ENCODE data around the gene ZNF628.

ZNF628 gene

DNA sequence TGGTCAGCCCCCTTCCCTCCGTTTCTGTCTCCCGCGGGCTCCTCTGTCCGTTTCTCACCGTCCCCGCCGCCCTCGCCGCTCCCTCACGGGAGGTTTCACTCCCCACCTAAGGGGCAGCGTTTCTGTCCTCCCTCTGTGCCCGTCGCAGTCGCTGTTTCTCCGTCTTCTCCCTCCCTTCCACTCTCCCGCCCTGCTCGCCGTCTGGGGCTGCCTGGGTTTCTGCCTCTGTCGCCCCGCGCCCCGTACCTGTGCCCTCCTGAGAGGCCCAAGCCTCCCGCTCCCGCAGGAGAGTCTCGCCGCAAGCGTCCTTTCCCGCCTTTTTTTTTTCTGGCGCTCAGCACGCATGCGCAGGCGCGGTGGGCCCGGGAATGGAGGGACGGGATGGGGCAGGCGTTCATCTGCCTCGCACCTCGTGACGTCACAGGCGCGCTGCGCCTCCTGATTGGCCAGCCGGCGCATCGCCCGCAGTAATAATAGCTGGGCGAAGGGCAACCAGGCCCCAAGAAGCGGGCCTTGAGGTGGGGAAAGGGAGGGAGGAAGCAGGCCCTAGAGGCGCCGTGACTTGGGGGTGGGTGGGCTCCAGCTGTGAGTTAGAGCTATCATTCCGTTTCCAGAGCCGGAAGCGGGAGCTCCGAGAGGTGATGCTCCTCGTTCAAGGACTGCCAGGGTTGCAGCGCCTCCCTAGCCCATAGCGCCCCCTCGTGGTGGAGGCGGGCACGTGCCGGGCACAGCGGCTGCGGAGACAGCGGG is 27.3 kb downstream of the ZNF628 start:
- peak; percentile 95 for ATAC-seq
- TF ChIP-seq ZFP3 (CRISPR knock-in tag; IDR thresholded peaks at IDR 0.05) (no peak), BACH2 (CRISPR knock-in tag; IDR thresholded peaks at IDR 0.05; ENCODE audit: borderline replicate concordance) (no peak), ZFP30 (CRISPR knock-in tag; IDR thresholded peaks at IDR 0.05) (no peak), ZNF565 (CRISPR knock-in tag; conservative IDR thresholded peaks at IDR 0.05; ENCODE audit: low read depth) (no peak), CSDC2 (CRISPR knock-in tag; IDR thresholded peaks at IDR 0.05) (no peak), ESRRG (CRISPR knock-in tag; IDR thresholded peaks at IDR 0.05) (no peak), GLIS3 (CRISPR knock-in tag; IDR thresholded peaks at IDR 0.05) (no peak), TCF4 (CRISPR knock-in tag; IDR thresholded peaks at IDR 0.05; ENCODE audit: borderline replicate concordance) (no peak), ARNTL (CRISPR knock-in tag; IDR thresholded peaks at IDR 0.05; ENCODE audit: borderline replicate concordance, low read depth) (no peak), ISL1 (CRISPR knock-in tag; IDR thresholded peaks at IDR 0.05) (no peak)
- TF ChIP-seq, protein P1, sequence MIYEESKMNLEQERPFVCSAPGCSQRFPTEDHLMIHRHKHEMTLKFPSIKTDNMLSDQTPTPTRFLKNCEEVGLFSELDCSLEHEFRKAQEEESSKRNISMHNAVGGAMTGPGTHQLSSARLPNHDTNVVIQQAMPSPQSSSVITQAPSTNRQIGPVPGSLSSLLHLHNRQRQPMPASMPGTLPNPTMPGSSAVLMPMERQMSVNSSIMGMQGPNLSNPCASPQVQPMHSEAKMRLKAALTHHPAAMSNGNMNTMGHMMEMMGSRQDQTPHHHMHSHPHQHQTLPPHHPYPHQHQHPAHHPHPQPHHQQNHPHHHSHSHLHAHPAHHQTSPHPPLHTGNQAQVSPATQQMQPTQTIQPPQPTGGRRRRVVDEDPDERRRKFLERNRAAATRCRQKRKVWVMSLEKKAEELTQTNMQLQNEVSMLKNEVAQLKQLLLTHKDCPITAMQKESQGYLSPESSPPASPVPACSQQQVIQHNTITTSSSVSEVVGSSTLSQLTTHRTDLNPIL (CRISPR knock-in tag; IDR thresholded peaks at IDR 0.05; ENCODE audit: low read depth), result no peak

DNA sequence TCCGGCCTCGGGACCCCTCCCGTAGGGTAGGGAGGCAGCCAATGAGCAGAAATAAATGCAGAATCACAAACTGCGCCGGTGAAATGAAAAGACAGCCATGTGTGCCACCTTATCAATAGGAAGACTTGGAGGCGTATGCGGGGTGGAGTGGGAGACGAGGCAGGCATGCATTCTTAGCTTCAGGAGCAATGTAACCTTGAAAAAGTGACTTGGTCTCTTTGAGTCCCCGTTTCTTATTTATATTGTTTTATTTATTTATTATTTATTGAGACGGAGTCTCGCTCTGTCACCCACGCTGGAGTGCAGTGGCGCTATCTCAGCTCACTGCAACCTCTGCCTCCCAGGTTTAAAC is 27.8 kb downstream of the ZNF628 start:
- TF ChIP-seq TCF4 (CRISPR knock-in tag; IDR thresholded peaks at IDR 0.05; ENCODE audit: borderline replicate concordance) (no peak), ZNF70 (CRISPR knock-in tag; IDR thresholded peaks at IDR 0.05) (no peak), BACH2 (CRISPR knock-in tag; IDR thresholded peaks at IDR 0.05; ENCODE audit: borderline replicate concordance) (no peak), SNAI2 (CRISPR knock-in tag; IDR thresholded peaks at IDR 0.05) (no peak), ZC3H10 (CRISPR knock-in tag; IDR thresholded peaks at IDR 0.05) (no peak), ZNF565 (CRISPR knock-in tag; conservative IDR thresholded peaks at IDR 0.05; ENCODE audit: low read depth) (no peak), TOX (CRISPR knock-in tag; IDR thresholded peaks at IDR 0.05; ENCODE audit: borderline replicate concordance) (no peak), PPARA (CRISPR knock-in tag; IDR thresholded peaks at IDR 0.05; ENCODE audit: borderline replicate concordance) (no peak), ISL1 (CRISPR knock-in tag; IDR thresholded peaks at IDR 0.05) (no peak)
- TF ChIP-seq, protein P2, sequence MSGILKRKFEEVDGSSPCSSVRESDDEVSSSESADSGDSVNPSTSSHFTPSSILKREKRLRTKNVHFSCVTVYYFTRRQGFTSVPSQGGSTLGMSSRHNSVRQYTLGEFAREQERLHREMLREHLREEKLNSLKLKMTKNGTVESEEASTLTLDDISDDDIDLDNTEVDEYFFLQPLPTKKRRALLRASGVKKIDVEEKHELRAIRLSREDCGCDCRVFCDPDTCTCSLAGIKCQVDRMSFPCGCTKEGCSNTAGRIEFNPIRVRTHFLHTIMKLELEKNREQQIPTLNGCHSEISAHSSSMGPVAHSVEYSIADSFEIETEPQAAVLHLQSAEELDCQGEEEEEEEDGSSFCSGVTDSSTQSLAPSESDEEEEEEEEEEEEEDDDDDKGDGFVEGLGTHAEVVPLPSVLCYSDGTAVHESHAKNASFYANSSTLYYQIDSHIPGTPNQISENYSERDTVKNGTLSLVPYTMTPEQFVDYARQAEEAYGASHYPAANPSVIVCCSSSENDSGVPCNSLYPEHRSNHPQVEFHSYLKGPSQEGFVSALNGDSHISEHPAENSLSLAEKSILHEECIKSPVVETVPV (CRISPR knock-in tag; IDR thresholded peaks at IDR 0.05), result no peak
- TF ChIP-seq, protein P3, sequence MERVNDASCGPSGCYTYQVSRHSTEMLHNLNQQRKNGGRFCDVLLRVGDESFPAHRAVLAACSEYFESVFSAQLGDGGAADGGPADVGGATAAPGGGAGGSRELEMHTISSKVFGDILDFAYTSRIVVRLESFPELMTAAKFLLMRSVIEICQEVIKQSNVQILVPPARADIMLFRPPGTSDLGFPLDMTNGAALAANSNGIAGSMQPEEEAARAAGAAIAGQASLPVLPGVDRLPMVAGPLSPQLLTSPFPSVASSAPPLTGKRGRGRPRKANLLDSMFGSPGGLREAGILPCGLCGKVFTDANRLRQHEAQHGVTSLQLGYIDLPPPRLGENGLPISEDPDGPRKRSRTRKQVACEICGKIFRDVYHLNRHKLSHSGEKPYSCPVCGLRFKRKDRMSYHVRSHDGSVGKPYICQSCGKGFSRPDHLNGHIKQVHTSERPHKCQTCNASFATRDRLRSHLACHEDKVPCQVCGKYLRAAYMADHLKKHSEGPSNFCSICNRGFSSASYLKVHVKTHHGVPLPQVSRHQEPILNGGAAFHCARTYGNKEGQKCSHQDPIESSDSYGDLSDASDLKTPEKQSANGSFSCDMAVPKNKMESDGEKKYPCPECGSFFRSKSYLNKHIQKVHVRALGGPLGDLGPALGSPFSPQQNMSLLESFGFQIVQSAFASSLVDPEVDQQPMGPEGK (CRISPR knock-in tag; IDR thresholded peaks at IDR 0.05; ENCODE audit: borderline replicate concordance), result no peak
- TF ChIP-seq, protein P1 (CRISPR knock-in tag; IDR thresholded peaks at IDR 0.05; ENCODE audit: low read depth), result no peak
- TF ChIP-seq, protein P4, sequence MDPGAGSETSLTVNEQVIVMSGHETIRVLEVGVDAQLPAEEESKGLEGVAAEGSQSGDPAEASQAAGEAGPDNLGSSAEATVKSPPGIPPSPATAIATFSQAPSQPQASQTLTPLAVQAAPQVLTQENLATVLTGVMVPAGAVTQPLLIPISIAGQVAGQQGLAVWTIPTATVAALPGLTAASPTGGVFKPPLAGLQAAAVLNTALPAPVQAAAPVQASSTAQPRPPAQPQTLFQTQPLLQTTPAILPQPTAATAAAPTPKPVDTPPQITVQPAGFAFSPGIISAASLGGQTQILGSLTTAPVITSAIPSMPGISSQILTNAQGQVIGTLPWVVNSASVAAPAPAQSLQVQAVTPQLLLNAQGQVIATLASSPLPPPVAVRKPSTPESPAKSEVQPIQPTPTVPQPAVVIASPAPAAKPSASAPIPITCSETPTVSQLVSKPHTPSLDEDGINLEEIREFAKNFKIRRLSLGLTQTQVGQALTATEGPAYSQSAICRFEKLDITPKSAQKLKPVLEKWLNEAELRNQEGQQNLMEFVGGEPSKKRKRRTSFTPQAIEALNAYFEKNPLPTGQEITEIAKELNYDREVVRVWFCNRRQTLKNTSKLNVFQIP (CRISPR knock-in tag; IDR thresholded peaks at IDR 0.05; ENCODE audit: borderline replicate concordance, low read depth), result no peak
- ATAC-seq, result no peak

- TF ChIP-seq TOX (CRISPR knock-in tag; IDR thresholded peaks at IDR 0.05; ENCODE audit: borderline replicate concordance) (no peak), TCF4 (CRISPR knock-in tag; IDR thresholded peaks at IDR 0.05; ENCODE audit: borderline replicate concordance) (no peak), ARNTL (CRISPR knock-in tag; IDR thresholded peaks at IDR 0.05; ENCODE audit: borderline replicate concordance, low read depth) (no peak), CSDC2 (CRISPR knock-in tag; IDR thresholded peaks at IDR 0.05) (no peak), ZFP30 (CRISPR knock-in tag; IDR thresholded peaks at IDR 0.05) (no peak), SNAI2 (CRISPR knock-in tag; IDR thresholded peaks at IDR 0.05) (no peak)
- TF ChIP-seq, protein P3 (CRISPR knock-in tag; IDR thresholded peaks at IDR 0.05; ENCODE audit: borderline replicate concordance), result no peak
Observed at GRCh38 chr19:55504981-55505380, 28.6 kb downstream of the ZNF628 start.

More at GRCh38 chr19:55504981-55505380, 28.6 kb downstream of the ZNF628 start:
- ATAC-seq, result no peak

All from SK-N-SH treated with all-trans-retinoic acid at 6 μM for 48 hours (cell line).